Measurements from ENCODE around the gene PKP3. TPM values are rescaled to one million over a fixed set of nuclear protein-coding genes. Genes with fewer than 3 reads are reported as not detected.

The PKP3 gene
- total and polyA plus RNA-seq, 8 donors, result 11.0 to 48.6 (median 13.9) TPM

GRCh38 chr11:441043-441417, 47.0 kb downstream of the PKP3 start:
- ATAC-seq (peak; percentile 24), DNase-seq (peak in 1 of 4 donors; percentile 71)
- TF ChIP-seq CTCF (IDR thresholded peaks at IDR 0.05), result no peak
- peak overlapping the region; percentile 24 to 39 for H3K4me3 ChIP-seq
- H3K9me3 ChIP-seq, result no peaks in the 10 kb centered on the region
- intact Hi-C loops (cut with DNase I), result no loop called here
- H3K36me3 ChIP-seq, result no peaks in the 10 kb centered on the region
- H3K4me1 ChIP-seq, result peaks cover 2 to 25% of the 10 kb centered on the region in 2 donors
- peaks cover 0 to 37% of the 10 kb centered on the region in 2 donors for H3K27me3 ChIP-seq
- no peak overlapping the region for H3K27ac ChIP-seq

GRCh38 chr11:441418-442274, 47.6 kb downstream of the PKP3 start, which contains the start of gene ANO9:
TSS of gene ANO9 (minus strand) at chr11:442011. CDS start at chr11:441926, 85 bp downstream.
- peak within 1 kb of the TSS; percentile 24 to 39 for H3K4me3 ChIP-seq
- ATAC-seq (peak; percentile 83), DNase-seq (peak in 3 of 4 donors; percentile 54 to 90 (median 70))
- no peaks in the 10 kb centered on the region for H3K9me3 ChIP-seq
- intact Hi-C loops (cut with DNase I), result no loop called here
- no peaks in the 10 kb centered on the region for H3K36me3 ChIP-seq
- H3K27ac ChIP-seq, result no peak within 1 kb of the TSS
- peaks cover 2 to 25% of the 10 kb centered on the region in 2 donors for H3K4me1 ChIP-seq
- H3K27me3 ChIP-seq, result peaks cover 0 to 37% of the 10 kb centered on the region in 2 donors
- TF ChIP-seq CTCF (IDR thresholded peaks at IDR 0.05), result no peak

- TF ChIP-seq CTCF (IDR thresholded peaks at IDR 0.05), result no peak
- Histone ChIP-seq H3K27me3 (peaks cover 0 to 37% of the 10 kb centered on the region in 2 donors), H3K27ac (no peak overlapping the region), H3K9me3 (no peaks in the 10 kb centered on the region), H3K4me3 (no peak overlapping the region), H3K4me1 (peaks cover 2 to 26% of the 10 kb centered on the region in 2 donors), H3K36me3 (no peaks in the 10 kb centered on the region)
- intact Hi-C loops (cut with DNase I), result no loop called here
- ATAC-seq, result no peak
- DNase-seq, result peak in 1 of 4 donors; percentile 73
Measured at GRCh38 chr11:442611-443081, 48.6 kb downstream of the PKP3 start.

- H3K4me1 ChIP-seq, result peaks cover 6 to 34% of the 10 kb centered on the region in 2 donors
- H3K36me3 ChIP-seq, result no peaks in the 10 kb centered on the region
- H3K4me3 ChIP-seq, result no peak overlapping the region
- H3K27me3 ChIP-seq, result peaks cover 0 to 37% of the 10 kb centered on the region in 2 donors
- no peak for TF ChIP-seq CTCF (IDR thresholded peaks at IDR 0.05)
- DNase-seq (peak in 1 of 4 donors; percentile 50), ATAC-seq (no peak)
- intact Hi-C loops (cut with DNase I), result no loop called here
- H3K9me3 ChIP-seq, result no peaks in the 10 kb centered on the region
- H3K27ac ChIP-seq, result peak overlapping the region; percentile 1 to 30
Measured at GRCh38 chr11:443542-444199, 49.7 kb downstream of the PKP3 start.
